GM12878 (cell line): ENCODE data around the gene PLEKHF1. TPM values are rescaled to one million over a fixed set of nuclear protein-coding genes. Genes with fewer than 3 reads are reported as not detected.

Experiments used
- ATAC-seq: fragments of 200-7000 bp; cut with Tn5 transposase; 3 replicates; pipeline ENCODE4 v1.9.1; 2020; ENCODE audit warnings: mild to moderate bottlenecking, moderate library complexity
- BruUV-seq: library from RNA; stranded (reverse); fragments of 400-500 nt; replicated peaks from 2 replicates; lab custom pipeline; 2021; lab: Mats Ljungman, UMichigan
- CTCF ChIA-PET: fragments of 300-600 bp; sonication (Branson Sonifier 250); formaldehyde crosslinking; extraction: SDS; loops from one replicate; lab custom pipeline; 2021; ENCODE audit warnings: inconsistent platforms; lab: Yijun Ruan, JAX
- POLR2A ChIA-PET: fragments of 350-600 bp; formaldehyde crosslinking; extraction: SDS; loops from one replicate; lab custom pipeline; 2021; ENCODE audit warnings: inconsistent platforms; lab: Charles Lee
- RAD21 ChIA-PET: fragments of 300-600 bp; sonication (Branson Sonifier 250); formaldehyde crosslinking; loops from one replicate; lab custom pipeline; 2023; ENCODE audit warnings: antibody characterized with exemption; ENCODE audit not compliant: unreplicated experiment; lab: Charles Lee
- SMC1A ChIA-PET: fragments of 300-600 bp; sonication (Branson Sonifier 250); formaldehyde crosslinking; loops from one replicate; lab custom pipeline; 2023; ENCODE audit not compliant: unreplicated experiment, uncharacterized antibody; lab: Charles Lee
- DNase-seq: peaks from one replicate; pipeline ENCODE4 v3.0.0-alpha.2; 2011; ENCODE audit warnings: low read depth, low spot score
- FAIRE-seq: peaks from 3 replicates; lab custom pipeline; 2011; peaks lifted over from hg19 to GRCh38; lab: Jason Lieb, UNC
- H2AFZ ChIP-seq: 2 replicates; pipeline ENCODE4 v1.6.0; 2011; ENCODE audit warnings: low read depth, low read length, control low read depth; ENCODE audit not compliant: control insufficient read depth
- H3K27ac ChIP-seq: 2 replicates; pipeline ENCODE4 v1.5.1; 2011; ENCODE audit warnings: control low read depth; ENCODE audit not compliant: control insufficient read depth, insufficient read depth
- H3K27me3 ChIP-seq, 2 experiments: replicated peaks in 1 of 2; 2 replicates each; pipeline versions ENCODE4 v1.6.0 to v1.6.1; 2011; ENCODE audit warnings: low read length in 1 of 2; ENCODE audit not compliant: control insufficient read depth in 2 of 2, insufficient read depth in 2 of 2
- H3K36me3 ChIP-seq, 2 experiments: 2 replicates each; pipeline ENCODE4 v1.5.1; 2011; ENCODE audit warnings: low read length in 1 of 2; ENCODE audit not compliant: control insufficient read depth in 2 of 2, insufficient read depth in 2 of 2
- H3K4me1 ChIP-seq: 2 replicates; pipeline ENCODE4 v1.6.1; 2011; ENCODE audit warnings: mild to moderate bottlenecking, low read length, moderate library complexity, mixed read lengths; ENCODE audit not compliant: control insufficient read depth, insufficient read depth
- H3K4me2 ChIP-seq: 2 replicates; pipeline ENCODE4 v1.6.0; 2011; ENCODE audit warnings: control low read depth; ENCODE audit not compliant: control insufficient read depth, insufficient read depth
- H3K4me3 ChIP-seq: fragments of 200-600 bp; sonication (generic); 2 replicates; pipeline ENCODE4 v1.5.1; 2016
- H3K79me2 ChIP-seq: 2 replicates; pipeline ENCODE4 v1.6.0; 2011; ENCODE audit warnings: low read length; ENCODE audit not compliant: control insufficient read depth, insufficient read depth
- H3K9ac ChIP-seq: 2 replicates; pipeline ENCODE4 v1.8.0; 2011; ENCODE audit warnings: low read length, control low read depth, mixed read lengths; ENCODE audit not compliant: control insufficient read depth, insufficient read depth
- H3K9me3 ChIP-seq: replicated peaks from 3 replicates; pipeline ENCODE4 v1.5.1; 2011; ENCODE audit warnings: mild to moderate bottlenecking, low read length; ENCODE audit not compliant: control insufficient read depth, insufficient read depth
- H4K20me1 ChIP-seq: 2 replicates; pipeline ENCODE4 v1.6.0; 2011; ENCODE audit not compliant: control insufficient read depth, insufficient read depth
- KAT2A ChIP-seq: conservative IDR thresholded peaks from 2 replicates; pipeline ENCODE4 v1.6.1; 2011; ENCODE audit warnings: low read depth, low read length; ENCODE audit not compliant: control insufficient read depth
- KLF5 ChIP-seq: fragments of 450-650 bp; IDR thresholded peaks from 2 replicates; pipeline ENCODE4 v1.6.1; 2014; ENCODE audit warnings: mild to moderate bottlenecking; ENCODE audit not compliant: partially characterized antibody
- WGBS: methylation state at CpG from one replicate; pipeline ENCODE4 v1.1.6; 2016; ENCODE audit warnings: low lambda C conversion rate; ENCODE audit not compliant: insufficient replicate concordance, insufficient coverage; ENCODE audit errors: missing lambda C conversion rate; 5-methylcytosine and 5-hydroxymethylcytosine counted together
- in situ Hi-C: fragments of 300-500 bp; cut with MboI; formaldehyde crosslinking; loops from 9 replicates; pipeline ENCODE4 v1.14.3; 2018; ENCODE audit warnings: mixed read lengths
- intact Hi-C: fragments of 100-400 bp; cut with micrococcal nuclease; formaldehyde crosslinking; loops from one replicate; pipeline ENCODE4 v1.14.2; 2022; ENCODE audit not compliant: unreplicated experiment
- polyA plus RNA-seq, 11 experiments: library from polyadenylated mRNA; depleted of rRNA in 4 of 11; unstranded in 6 of 11; stranded (reverse) in 5 of 11; fragments of >200 nt; fragmentation: Nextera tagmentation in 4 of 11; fragmentation: Illumina TruSeq in 1 of 11; extraction: Ambion mirVana in 4 of 11; extraction: Trizol in 1 of 11; gene quantifications; 1 replicate in 1 of 11; 2 replicates in 10 of 11; pipeline versions ENCODE4 v1.2.1 to v1.2.3, GENCODE V29; 2011 to 2016; ENCODE audit warnings: inconsistent platforms in 2 of 11, missing spikeins in 2 of 11, low read depth in 1 of 11
- total RNA-seq, 4 experiments: library from RNA; depleted of rRNA in 3 of 4; stranded (reverse); fragments of >200 nt in 3 of 4; fragmentation: Illumina TruSeq in 1 of 4; extraction: Trizol in 1 of 4; gene quantifications; 2 replicates each; pipeline versions ENCODE4 v1.2.1 to v1.2.3, GENCODE V29; 2013 to 2021
- TF ChIP-seq, protein P1 (sequence below): fragments of 450-650 bp; IDR thresholded peaks from 2 replicates; pipeline ENCODE4 v1.6.1; 2017; ENCODE audit warnings: antibody characterized with exemption, mild to moderate bottlenecking, moderate library complexity

The PLEKHF1 gene
- total and polyA plus RNA-seq, 10 of the 15 experiments (the other 5 are each of a cell fraction or from before 2014, with no cell fraction given) = 0.10 to 20.3 (median 15.3) TPM

DNA sequence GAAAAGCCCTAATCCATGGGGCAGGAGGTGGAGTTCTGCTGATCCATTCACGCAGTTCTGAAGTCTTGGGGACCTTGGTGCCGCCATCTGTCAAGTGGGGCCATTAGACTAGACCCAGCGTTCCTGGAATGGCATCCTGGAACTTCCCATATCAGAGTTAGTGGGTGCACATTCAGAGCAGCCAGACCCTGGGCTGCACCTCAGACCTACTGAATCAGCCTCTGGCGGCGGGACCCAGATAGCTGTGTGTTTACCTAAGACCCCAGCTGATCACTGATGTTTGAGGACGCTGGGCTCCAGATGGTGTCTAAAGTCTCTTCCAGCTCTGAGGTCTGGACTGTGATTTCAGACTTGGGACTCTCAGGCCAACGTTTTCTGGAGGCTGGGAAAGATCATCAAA, 46.4 kb upstream of the PLEKHF1 start:
- FAIRE-seq = no peak
- TF ChIP-seq KLF5 = no peak
- TF ChIP-seq, protein P1, sequence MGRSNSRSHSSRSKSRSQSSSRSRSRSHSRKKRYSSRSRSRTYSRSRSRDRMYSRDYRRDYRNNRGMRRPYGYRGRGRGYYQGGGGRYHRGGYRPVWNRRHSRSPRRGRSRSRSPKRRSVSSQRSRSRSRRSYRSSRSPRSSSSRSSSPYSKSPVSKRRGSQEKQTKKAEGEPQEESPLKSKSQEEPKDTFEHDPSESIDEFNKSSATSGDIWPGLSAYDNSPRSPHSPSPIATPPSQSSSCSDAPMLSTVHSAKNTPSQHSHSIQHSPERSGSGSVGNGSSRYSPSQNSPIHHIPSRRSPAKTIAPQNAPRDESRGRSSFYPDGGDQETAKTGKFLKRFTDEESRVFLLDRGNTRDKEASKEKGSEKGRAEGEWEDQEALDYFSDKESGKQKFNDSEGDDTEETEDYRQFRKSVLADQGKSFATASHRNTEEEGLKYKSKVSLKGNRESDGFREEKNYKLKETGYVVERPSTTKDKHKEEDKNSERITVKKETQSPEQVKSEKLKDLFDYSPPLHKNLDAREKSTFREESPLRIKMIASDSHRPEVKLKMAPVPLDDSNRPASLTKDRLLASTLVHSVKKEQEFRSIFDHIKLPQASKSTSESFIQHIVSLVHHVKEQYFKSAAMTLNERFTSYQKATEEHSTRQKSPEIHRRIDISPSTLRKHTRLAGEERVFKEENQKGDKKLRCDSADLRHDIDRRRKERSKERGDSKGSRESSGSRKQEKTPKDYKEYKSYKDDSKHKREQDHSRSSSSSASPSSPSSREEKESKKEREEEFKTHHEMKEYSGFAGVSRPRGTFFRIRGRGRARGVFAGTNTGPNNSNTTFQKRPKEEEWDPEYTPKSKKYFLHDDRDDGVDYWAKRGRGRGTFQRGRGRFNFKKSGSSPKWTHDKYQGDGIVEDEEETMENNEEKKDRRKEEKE = no peak
- TF ChIP-seq KAT2A = no peak
- TF ChIP-seq, all 136 proteins: peak for 0
- in situ Hi-C loops = loop anchor here (10.0 kb wide), 1 partner anchor 46 kb away; the partner anchor contains the start of gene PLEKHF1

More for the DNA sequence above, 46.4 kb upstream of the PLEKHF1 start:
- Histone ChIP-seq H3K9me3 (no peaks in the 10 kb centered on the region), H3K9ac (no peak overlapping the region), H3K4me1 (peaks cover 15% of the 10 kb centered on the region), H3K36me3 (peaks cover 0 to 10% of the 10 kb centered on the region in 2 experiments; a peak in 3 of 4 replicates), H4K20me1 (no peaks in the 10 kb centered on the region), H3K27me3 (no peaks in the 10 kb centered on the region), H3K27ac (no peak overlapping the region), H3K4me2 (no peak overlapping the region), H2AFZ (no peak overlapping the region), H3K79me2 (no peaks in the 10 kb centered on the region), H3K4me3 (no peak overlapping the region)
- intact Hi-C loops = no loop called here
- CTCF ChIA-PET = interaction anchor here (1.0 to 5.2 kb wide), 3 partner anchors 9 to 98 kb away, joined by 3 to 35 read pairs (median 3); no protein-coding TSS in a partner anchor
- ATAC-seq = no peak
- WGBS = 68% methylated on average over 7 of the region's 7 CpGs
- BruUV-seq = no TSS peak
- RAD21 ChIA-PET = interaction anchor here (2.0 kb wide), 1 partner anchor 98 kb away, joined by 4 read pairs; no protein-coding TSS in a partner anchor
- POLR2A ChIA-PET = no interaction called here
- DNase-seq = no peak
- SMC1A ChIA-PET = interaction anchor here (0.7 to 1.8 kb wide), 3 partner anchors 9 to 66 kb away, joined by 4 to 7 read pairs (median 5); no protein-coding TSS in a partner anchor
